NCI-H82 (cell line): ENCODE data around the gene CYTH2.
A peak's percentile ranks its signal among the peaks of the same experiment; 100 is the strongest.
"Not testable (repeated sequence)": the region's sequence is repeated elsewhere in the genome, so short reads cannot be mapped to it uniquely, and the experiment has no call there.

Source experiments
- DNase-seq: peaks from one replicate; lab custom pipeline; 2025; lab: John Stamatoyannopoulos, UW

The CYTH2 gene

DNA sequence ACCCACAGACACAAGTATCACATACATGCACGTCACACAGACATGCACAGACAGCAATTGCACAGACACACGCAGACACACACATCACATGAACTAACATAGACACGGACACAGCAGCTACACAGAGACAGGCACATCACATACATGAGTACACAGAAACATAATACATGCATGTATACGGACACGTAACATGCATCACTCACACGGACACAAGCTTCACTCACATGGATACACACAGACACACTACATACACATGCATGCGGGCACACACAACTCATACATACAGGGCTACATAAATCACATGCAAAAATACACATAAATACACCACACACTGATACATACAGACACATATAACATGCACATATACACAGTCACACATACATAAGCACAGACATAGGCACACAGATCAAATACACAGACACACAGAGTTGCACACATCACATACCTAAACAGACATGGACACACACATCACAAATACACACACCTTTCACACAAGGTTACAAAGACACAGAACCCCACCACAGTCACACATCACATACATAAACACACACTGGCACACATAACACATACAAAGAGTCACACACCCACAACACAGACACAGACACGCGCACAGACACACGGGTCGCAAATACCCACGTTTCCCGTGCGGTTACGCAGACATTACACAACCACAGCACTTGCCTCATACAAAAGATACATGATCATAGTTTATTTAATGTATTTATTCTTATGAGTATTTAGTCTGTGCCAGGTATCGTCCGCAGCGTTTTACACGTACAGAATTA lies 43.5 kb downstream of the CYTH2 start:
- DNase-seq, result no peak

DNA sequence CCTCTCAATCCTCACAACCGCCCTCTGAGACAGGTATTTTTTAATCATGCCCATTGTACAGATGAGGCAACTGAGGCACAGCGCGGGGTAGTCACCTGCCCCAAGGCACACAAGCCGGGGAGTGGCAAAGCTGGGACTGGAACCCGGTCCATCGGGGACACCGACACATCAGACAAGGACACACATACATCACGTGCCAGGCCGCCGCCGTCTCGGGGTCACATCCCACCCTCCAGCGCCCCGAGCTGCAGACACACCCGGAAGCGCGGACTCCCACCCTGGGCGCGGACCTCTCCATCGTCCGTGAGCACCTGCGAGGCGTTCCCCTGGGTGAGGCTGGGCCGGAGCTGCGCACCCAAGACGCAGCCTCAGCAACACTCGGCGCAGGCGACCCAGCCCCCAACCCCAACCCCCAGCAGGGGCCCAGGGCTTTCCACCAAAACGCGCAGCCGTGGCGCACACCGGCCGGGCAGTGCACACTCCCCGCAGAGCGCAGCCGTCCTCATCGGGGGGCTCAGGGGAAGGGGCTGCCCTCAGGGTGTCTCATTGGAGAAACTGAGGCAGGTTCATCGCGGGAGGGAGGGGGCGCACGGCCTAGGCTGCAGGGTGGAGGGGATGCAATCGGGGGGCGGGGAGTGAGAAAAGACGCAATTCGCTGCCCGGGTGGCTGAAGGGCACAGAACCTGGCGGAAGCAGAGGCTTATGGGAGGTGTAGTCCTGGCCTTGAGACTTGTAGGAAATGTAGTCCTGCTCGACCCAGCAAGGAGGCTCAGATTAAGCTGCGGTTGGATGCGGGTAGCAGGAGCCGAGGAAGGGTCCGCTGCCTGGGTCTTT lies 44.3 kb downstream of the CYTH2 start:
- peak; percentile 94 for DNase-seq

- no peak for DNase-seq
These were observed 44.9 kb downstream of the CYTH2 start for GRCh38 chr19:48514123-48514458.

- no peak for DNase-seq
These were observed 47.4 kb downstream of the CYTH2 start for GRCh38 chr19:48516536-48516935.

DNA sequence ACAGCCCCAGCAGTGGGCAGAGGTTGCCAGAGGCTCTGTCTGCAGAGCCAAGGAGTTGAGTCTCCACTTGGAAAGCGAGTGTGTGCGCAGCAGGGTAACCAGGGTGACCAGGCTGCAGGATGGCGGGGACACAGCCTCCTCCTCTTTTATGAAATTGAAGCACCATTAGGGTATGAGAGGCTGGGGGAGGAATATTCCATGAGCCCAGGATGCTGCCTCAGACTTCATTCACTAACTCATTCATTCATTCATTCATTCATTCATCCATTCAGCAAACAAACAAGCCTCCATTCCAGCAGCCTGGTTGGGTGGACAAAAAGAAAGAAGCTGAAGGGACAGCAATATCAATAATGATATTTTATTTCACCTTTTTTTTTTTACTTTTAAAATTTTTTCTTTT lies 49.0 kb downstream of the CYTH2 start:
- DNase-seq, result no peak

- DNase-seq, result not testable (repeated sequence)
These were observed 50.3 kb downstream of the CYTH2 start for GRCh38 chr19:48519426-48519825.

DNA sequence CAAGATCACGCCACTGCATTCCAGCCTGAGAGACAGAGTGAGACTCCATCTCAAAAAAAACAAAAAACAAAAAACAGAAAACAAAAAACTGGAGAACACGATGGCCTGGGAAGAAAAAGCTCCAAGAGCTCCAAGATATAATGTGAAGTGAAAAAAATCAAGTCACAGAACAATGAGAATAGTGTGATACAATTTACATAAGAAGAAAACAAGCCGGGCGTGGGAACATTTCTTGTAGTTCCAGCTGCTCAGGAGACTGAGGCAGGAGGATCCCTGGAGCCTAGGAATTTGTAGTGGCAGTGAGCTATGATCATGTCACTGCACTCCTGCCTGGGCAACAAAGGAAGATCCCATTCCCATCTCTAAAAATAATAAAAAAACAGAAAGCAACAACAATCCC lies 51.0 kb downstream of the CYTH2 start:
- no peak for DNase-seq

DNA sequence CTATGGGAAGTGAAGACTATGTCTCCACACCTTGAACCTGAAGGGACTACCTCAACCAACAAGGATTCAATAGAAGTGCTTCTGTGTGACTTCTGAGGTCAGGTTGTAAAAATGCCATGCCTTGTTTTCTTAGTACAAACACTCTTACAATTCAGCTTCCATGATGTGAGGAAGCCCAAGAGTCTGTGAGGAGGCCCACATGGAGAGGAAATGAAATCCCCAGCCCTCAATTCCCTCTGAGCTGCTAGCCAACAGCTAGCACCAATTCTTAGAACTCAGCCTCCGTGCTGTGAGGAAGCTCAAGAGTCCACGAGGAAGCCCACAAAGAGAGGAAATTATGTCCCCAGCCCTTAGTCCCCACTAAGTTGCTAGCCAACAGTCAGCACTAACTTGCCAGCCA lies 55.1 kb downstream of the CYTH2 start:
- DNase-seq, result no peak

DNA sequence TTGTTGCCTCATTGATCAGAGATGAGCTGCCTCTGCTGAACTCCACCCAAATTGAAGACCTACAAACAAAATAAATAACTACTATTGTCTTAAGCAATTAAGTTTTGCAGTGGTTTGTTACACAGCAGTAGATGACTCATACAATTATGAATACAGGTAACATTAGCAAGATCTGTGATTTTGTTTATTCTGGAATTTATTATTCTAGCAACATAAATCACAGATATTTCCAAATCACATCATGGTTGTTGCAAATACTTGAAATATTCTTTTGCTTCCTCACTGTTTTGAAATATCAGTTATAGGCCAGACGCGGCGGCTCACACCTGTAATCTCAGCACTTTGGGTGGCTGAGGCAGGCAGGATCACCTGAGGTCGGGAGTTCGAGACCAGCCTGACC lies 55.6 kb downstream of the CYTH2 start:
- no peak for DNase-seq

DNA sequence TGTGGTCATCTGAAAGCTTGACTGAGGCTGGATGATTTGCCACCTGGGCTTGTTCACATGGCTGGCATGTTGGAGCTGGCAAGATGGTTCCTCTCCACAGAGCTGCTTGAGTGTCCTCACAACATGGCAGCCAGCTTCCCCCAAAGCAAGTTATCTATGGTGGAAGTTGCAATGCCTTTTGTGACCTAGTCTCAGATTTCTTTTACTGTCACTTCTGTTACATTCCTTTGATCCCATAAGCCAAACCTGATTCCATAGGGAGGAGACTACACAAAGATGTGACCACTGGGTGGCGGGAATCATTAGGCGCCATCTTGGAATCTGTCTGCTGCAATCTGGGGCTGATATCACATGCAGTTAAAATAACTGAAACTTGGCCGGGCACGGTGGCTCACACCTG lies 60.0 kb downstream of the CYTH2 start:
- DNase-seq, result no peak

- DNase-seq, result no peak
These were observed 61.0 kb downstream of the CYTH2 start for GRCh38 chr19:48530066-48530720.

DNA sequence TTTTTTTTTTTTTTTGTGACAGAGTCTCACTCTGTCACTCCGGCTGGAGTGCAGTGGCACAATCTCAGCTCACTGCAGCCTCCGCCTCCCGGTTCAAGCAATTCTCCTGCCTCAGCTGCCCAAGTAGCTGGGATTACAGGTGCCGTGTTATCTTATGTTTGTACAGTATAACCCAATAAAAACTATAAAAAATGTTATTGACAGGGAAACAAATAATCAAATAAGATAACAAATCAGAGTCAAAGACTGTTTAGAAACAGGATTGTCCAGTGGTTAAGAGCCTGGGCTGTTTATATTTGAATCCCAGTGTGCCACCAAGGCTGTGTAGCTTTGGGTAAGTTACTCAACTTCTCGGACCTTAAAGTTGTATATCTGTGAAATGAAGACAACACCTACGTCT lies 61.6 kb downstream of the CYTH2 start:
- DNase-seq, result no peak
